Loucy (cell line): ENCODE results near the gene TACC3.

Source experiments
- CTCF ChIP-seq: fragments of 200-600 bp; sonication (generic); conservative IDR thresholded peaks from 2 replicates; pipeline ENCODE4 v1.5.1; 2014; ENCODE audit warnings: mild to moderate bottlenecking, antibody characterized with exemption, low read length
- EZH2phosphoT487 ChIP-seq: fragments of 200-600 bp; IDR thresholded peaks from 2 replicates; pipeline ENCODE4 v1.6.1; 2018; ENCODE audit warnings: antibody characterized with exemption, mild to moderate bottlenecking, moderate library complexity, borderline replicate concordance

- TF ChIP-seq CTCF (no peak), EZH2phosphoT487 (no peak)
These were observed 71.6 kb downstream of the TACC3 start, which contains the start of gene FGFR3 for GRCh38 chr4:1792832-1793495.
